A549 (cell line): Measurements from ENCODE around the gene MBP. TPM values are rescaled to one million over a fixed set of nuclear protein-coding genes. Genes with fewer than 3 reads are reported as not detected.

ENCODE experiments used
- ATAC-seq, 2 experiments: fragments of 200-7000 bp in 1 of 2; fragments of >200 bp in 1 of 2; cut with Nextera tagmentation in 1 of 2; cut with Tn5 transposase in 1 of 2; 3 replicates each; pipeline versions ENCODE4 v1.8.0 to v1.9.1; 2018 to 2020; ENCODE audit warnings: mild to moderate bottlenecking in 1 of 2, moderate library complexity in 1 of 2
- CTCF ChIA-PET: fragments of 300-600 bp; sonication (Branson Sonifier 250); formaldehyde crosslinking; extraction: SDS; loops from one replicate; lab custom pipeline; 2021; ENCODE audit warnings: antibody characterized with exemption, inconsistent platforms; lab: Yijun Ruan, JAX
- POLR2A ChIA-PET: fragments of 350-600 bp; formaldehyde crosslinking; extraction: SDS; loops from one replicate; lab custom pipeline; 2021; ENCODE audit warnings: antibody characterized with exemption, inconsistent platforms; lab: Yijun Ruan, JAX
- DNase-seq, 2 experiments: peaks; one replicate each; pipeline versions ENCODE4 v3.0.0 to v3.0.0-alpha.2; 2011 to 2016; ENCODE audit warnings: low read depth in 1 of 2, low spot score in 1 of 2
- FAIRE-seq: peaks from 2 replicates; lab custom pipeline; 2011; peaks lifted over from hg19 to GRCh38; lab: Jason Lieb, UNC
- H3K27ac ChIP-seq, 2 experiments: fragments of >200 bp; sonication (Bioruptor Twin); formaldehyde crosslinking; 3 replicates each; pipeline ENCODE4 v1.5.1; 2016 to 2017
- H3K4me1 ChIP-seq: fragments of >200 bp; sonication (Bioruptor Twin); formaldehyde crosslinking; 3 replicates; pipeline ENCODE4 v1.6.1; 2016
- H3K4me2 ChIP-seq: fragments of >200 bp; sonication (Bioruptor Twin); formaldehyde crosslinking; 3 replicates; pipeline ENCODE4 v1.6.1; 2016
- H3K4me3 ChIP-seq: fragments of >200 bp; sonication (Bioruptor Twin); formaldehyde crosslinking; 3 replicates; pipeline ENCODE4 v1.5.1; 2016
- H3K9me3 ChIP-seq: fragments of >200 bp; sonication (Bioruptor Twin); formaldehyde crosslinking; 3 replicates; pipeline ENCODE4 v1.6.1; 2016
- CBX2 ChIP-seq: fragments of 200-600 bp; sonication (generic); IDR thresholded peaks from 2 replicates; pipeline ENCODE4 v1.6.1; 2016; ENCODE audit warnings: low read depth, mild to moderate bottlenecking, borderline replicate concordance
- CEBPB ChIP-seq, 2 experiments: fragments of >200 bp in 1 of 2; sonication (Bioruptor Twin) in 1 of 2; formaldehyde crosslinking in 1 of 2; IDR thresholded peaks; 2 replicates each; pipeline ENCODE4 v1.6.1; 2012 to 2016
- EHF ChIP-seq: fragments of 250-450 bp; sonication (Bioruptor Pico); IDR thresholded peaks from 2 replicates; pipeline ENCODE4 v1.5.0; 2020; ENCODE audit warnings: mild to moderate bottlenecking
- EHMT2 ChIP-seq: fragments of 200-600 bp; sonication (generic); IDR thresholded peaks from 2 replicates; pipeline ENCODE4 v1.6.1; 2016; ENCODE audit warnings: antibody characterized with exemption, low read depth, mild to moderate bottlenecking, moderate library complexity
- ESRRA ChIP-seq: fragments of 150-350 bp; IDR thresholded peaks from 2 replicates; pipeline ENCODE4 v1.6.1; 2014; ENCODE audit warnings: mild to moderate bottlenecking, low read length, borderline replicate concordance
- FOSB ChIP-seq: fragments of 250-450 bp; sonication (Bioruptor Pico); IDR thresholded peaks from 2 replicates; pipeline ENCODE4 v1.5.0; 2020; ENCODE audit warnings: mild to moderate bottlenecking, moderate library complexity
- FOSL2 ChIP-seq, 2 experiments: fragments of 450-650 bp in 1 of 2; fragments of >200 bp in 1 of 2; sonication (Bioruptor Twin) in 1 of 2; formaldehyde crosslinking; IDR thresholded peaks; 2 replicates each; pipeline versions ENCODE4 v1.5.0 to v1.6.1; 2016 to 2020; ENCODE audit warnings: mild to moderate bottlenecking in 1 of 2, moderate library complexity in 1 of 2
- FOXS1 ChIP-seq: fragments of 250-450 bp; sonication (Bioruptor Pico); IDR thresholded peaks from 2 replicates; pipeline ENCODE4 v1.5.0; 2020; ENCODE audit warnings: mild to moderate bottlenecking, moderate library complexity
- HDAC2 ChIP-seq: fragments of 200-600 bp; sonication (generic); IDR thresholded peaks from 2 replicates; pipeline ENCODE4 v1.6.1; 2016
- HOXB13 ChIP-seq: fragments of 250-450 bp; sonication (Bioruptor Pico); IDR thresholded peaks from 2 replicates; pipeline ENCODE4 v1.5.0; 2020; ENCODE audit warnings: low read depth, mild to moderate bottlenecking, moderate library complexity
- HOXB5 ChIP-seq: fragments of 250-450 bp; sonication (Bioruptor Pico); IDR thresholded peaks from 2 replicates; pipeline ENCODE4 v1.5.0; 2020; ENCODE audit warnings: mild to moderate bottlenecking, moderate library complexity
- JUN ChIP-seq, 2 experiments: fragments of >200 bp; sonication (Bioruptor Twin); formaldehyde crosslinking; IDR thresholded peaks; 2 replicates in 1 of 2; 3 replicates in 1 of 2; pipeline ENCODE4 v1.6.1; 2016 to 2017
- JUNB ChIP-seq: fragments of >200 bp; sonication (Bioruptor Twin); formaldehyde crosslinking; IDR thresholded peaks from 2 replicates; pipeline ENCODE4 v1.6.1; 2016
- KDM1A ChIP-seq: fragments of 200-600 bp; sonication (generic); IDR thresholded peaks from 2 replicates; pipeline ENCODE4 v1.6.1; 2016; ENCODE audit warnings: low read depth, mild to moderate bottlenecking
- MAZ ChIP-seq: fragments of 150-350 bp; IDR thresholded peaks from 2 replicates; pipeline ENCODE4 v1.6.1; 2014; ENCODE audit warnings: antibody characterized with exemption, low read depth, low read length, borderline replicate concordance
- NR3C1 ChIP-seq: fragments of >200 bp; sonication (Bioruptor Twin); formaldehyde crosslinking; IDR thresholded peaks from 3 replicates; pipeline ENCODE4 v1.6.1; 2017
- POLR2AphosphoS2 ChIP-seq: conservative IDR thresholded peaks from 2 replicates; pipeline ENCODE4 v1.6.1; 2012; ENCODE audit warnings: low read length, improper control_type of control experiment, inconsistent platforms
- RAD21 ChIP-seq, 2 experiments: fragments of >200 bp in 1 of 2; sonication (Bioruptor Twin) in 1 of 2; formaldehyde crosslinking in 1 of 2; IDR thresholded peaks in 1 of 2; conservative IDR thresholded peaks in 1 of 2; 2 replicates in 1 of 2; 3 replicates in 1 of 2; pipeline ENCODE4 v1.6.1; 2012 to 2018; ENCODE audit warnings: inconsistent platforms in 1 of 2
- RCOR1 ChIP-seq: fragments of 150-350 bp; IDR thresholded peaks from 2 replicates; pipeline ENCODE4 v1.6.1; 2014; ENCODE audit warnings: antibody characterized with exemption, low read length, low read depth
- RFX5 ChIP-seq: fragments of 450-650 bp; IDR thresholded peaks from 2 replicates; pipeline ENCODE4 v1.7.1; 2014; ENCODE audit warnings: antibody characterized with exemption, mild to moderate bottlenecking, moderate library complexity
- RNF2 ChIP-seq: fragments of 200-600 bp; sonication (generic); IDR thresholded peaks from 2 replicates; pipeline ENCODE4 v1.6.1; 2016; ENCODE audit warnings: low read depth, mild to moderate bottlenecking, antibody characterized with exemption, moderate library complexity, borderline replicate concordance
- ZSCAN20 ChIP-seq: fragments of 250-450 bp; sonication (Bioruptor Pico); IDR thresholded peaks from 2 replicates; pipeline ENCODE4 v1.8.0; 2022; ENCODE audit warnings: mild to moderate bottlenecking, moderate library complexity
- WGBS: methylation state at CpG from one replicate; pipeline ENCODE4 v1.1.6; 2017; ENCODE audit errors: missing lambda C conversion rate; 5-methylcytosine and 5-hydroxymethylcytosine counted together
- polyA plus RNA-seq, 4 experiments: library from polyadenylated mRNA; depleted of rRNA in 3 of 4; stranded (reverse); fragments of >200 nt; fragmentation: RNase III in 1 of 4; extraction: RNeasy Plus Mini Kit Qiagen cat#74134 plus additional on column Dnase treatment in 1 of 4; gene quantifications; 2 replicates in 3 of 4; 3 replicates in 1 of 4; pipeline ENCODE4 v1.2.3, GENCODE V29; 2011 to 2017
- TF ChIP-seq, protein P1 (sequence below): fragments of >200 bp; sonication (Bioruptor Twin); formaldehyde crosslinking; IDR thresholded peaks from 3 replicates; pipeline ENCODE4 v1.6.1; 2016
- TF ChIP-seq, protein P2 (sequence below): fragments of 250-450 bp; sonication (Bioruptor Pico); IDR thresholded peaks from 2 replicates; pipeline ENCODE4 v1.5.0; 2020; ENCODE audit warnings: low read depth, mild to moderate bottlenecking, moderate library complexity
- TF ChIP-seq, protein P3 (sequence below): IDR thresholded peaks from 2 replicates; pipeline ENCODE4 v1.6.1; 2012
- TF ChIP-seq, protein P4 (sequence below): fragments of 150-350 bp; IDR thresholded peaks from 2 replicates; pipeline ENCODE4 v1.6.1; 2014; ENCODE audit warnings: low read depth, mild to moderate bottlenecking, low read length

The MBP gene
- polyA plus RNA-seq, 2 of the 4 experiments (the other 2 are of a cell fraction), result 8.6 to 33.1 TPM

DNA sequence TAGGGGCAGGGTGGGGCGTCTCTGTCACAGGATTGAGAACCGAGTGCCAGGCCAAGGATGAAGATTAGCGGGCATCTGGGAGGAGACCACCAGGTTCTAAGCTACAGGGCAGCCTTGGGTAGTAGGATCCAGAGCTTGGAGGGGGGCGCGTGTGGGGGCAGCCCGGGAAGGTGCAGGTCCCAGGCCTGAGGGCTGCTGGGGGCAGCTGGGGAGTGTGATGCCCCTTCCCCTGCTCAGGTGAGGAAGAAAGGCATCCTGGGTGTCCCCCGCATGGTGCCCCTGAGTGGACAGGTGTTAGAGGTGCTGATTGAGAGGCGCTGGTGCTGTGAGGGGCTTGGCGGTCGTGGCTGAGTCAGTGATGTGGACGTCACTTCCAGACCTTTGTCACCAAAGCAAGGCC lies 33.9 kb upstream of the MBP start:
- TF ChIP-seq, protein P1, sequence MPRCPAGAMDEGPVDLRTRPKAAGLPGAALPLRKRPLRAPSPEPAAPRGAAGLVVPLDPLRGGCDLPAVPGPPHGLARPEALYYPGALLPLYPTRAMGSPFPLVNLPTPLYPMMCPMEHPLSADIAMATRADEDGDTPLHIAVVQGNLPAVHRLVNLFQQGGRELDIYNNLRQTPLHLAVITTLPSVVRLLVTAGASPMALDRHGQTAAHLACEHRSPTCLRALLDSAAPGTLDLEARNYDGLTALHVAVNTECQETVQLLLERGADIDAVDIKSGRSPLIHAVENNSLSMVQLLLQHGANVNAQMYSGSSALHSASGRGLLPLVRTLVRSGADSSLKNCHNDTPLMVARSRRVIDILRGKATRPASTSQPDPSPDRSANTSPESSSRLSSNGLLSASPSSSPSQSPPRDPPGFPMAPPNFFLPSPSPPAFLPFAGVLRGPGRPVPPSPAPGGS, result no peak
- TF ChIP-seq EHMT2, result no peak
- TF ChIP-seq RAD21 (conservative IDR thresholded peaks at IDR 0.05 in 1 of 2, IDR thresholded peaks at IDR 0.05 in 1 of 2), result no peak
- no peak for TF ChIP-seq CBX2
- TF ChIP-seq MAZ, result no peak
- no peak for TF ChIP-seq ZSCAN20 (CRISPR knock-in tag)
- TF ChIP-seq, protein P2, sequence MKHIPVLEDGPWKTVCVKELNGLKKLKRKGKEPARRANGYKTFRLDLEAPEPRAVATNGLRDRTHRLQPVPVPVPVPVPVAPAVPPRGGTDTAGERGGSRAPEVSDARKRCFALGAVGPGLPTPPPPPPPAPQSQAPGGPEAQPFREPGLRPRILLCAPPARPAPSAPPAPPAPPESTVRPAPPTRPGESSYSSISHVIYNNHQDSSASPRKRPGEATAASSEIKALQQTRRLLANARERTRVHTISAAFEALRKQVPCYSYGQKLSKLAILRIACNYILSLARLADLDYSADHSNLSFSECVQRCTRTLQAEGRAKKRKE, result no peak
- TF ChIP-seq RCOR1, result no peak
- TF ChIP-seq CEBPB (IDR thresholded peaks at IDR 0.05), result no peak
- TF ChIP-seq HOXB5 (CRISPR knock-in tag), result no peak
- no peak for TF ChIP-seq FOSB (CRISPR knock-in tag)
- no peak for TF ChIP-seq KDM1A
- no peak for TF ChIP-seq RNF2
- TF ChIP-seq, protein P3, sequence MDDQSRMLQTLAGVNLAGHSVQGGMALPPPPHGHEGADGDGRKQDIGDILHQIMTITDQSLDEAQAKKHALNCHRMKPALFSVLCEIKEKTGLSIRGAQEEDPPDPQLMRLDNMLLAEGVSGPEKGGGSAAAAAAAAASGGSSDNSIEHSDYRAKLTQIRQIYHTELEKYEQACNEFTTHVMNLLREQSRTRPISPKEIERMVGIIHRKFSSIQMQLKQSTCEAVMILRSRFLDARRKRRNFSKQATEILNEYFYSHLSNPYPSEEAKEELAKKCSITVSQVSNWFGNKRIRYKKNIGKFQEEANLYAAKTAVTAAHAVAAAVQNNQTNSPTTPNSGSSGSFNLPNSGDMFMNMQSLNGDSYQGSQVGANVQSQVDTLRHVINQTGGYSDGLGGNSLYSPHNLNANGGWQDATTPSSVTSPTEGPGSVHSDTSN, result no peak
- Histone ChIP-seq H3K4me1 (no peaks in the 10 kb centered on the region), H3K4me2 (no peak overlapping the region), H3K9me3 (no peaks in the 10 kb centered on the region), H3K4me3 (no peak overlapping the region), H3K27ac (no peak overlapping the region)
- WGBS, result 77% methylated on average over 11 of the region's 11 CpGs
- ATAC-seq (no peak), DNase-seq (no peak), FAIRE-seq (no peak)
- ChIA-PET POLR2A (no interaction called here), CTCF (no interaction called here)

DNA sequence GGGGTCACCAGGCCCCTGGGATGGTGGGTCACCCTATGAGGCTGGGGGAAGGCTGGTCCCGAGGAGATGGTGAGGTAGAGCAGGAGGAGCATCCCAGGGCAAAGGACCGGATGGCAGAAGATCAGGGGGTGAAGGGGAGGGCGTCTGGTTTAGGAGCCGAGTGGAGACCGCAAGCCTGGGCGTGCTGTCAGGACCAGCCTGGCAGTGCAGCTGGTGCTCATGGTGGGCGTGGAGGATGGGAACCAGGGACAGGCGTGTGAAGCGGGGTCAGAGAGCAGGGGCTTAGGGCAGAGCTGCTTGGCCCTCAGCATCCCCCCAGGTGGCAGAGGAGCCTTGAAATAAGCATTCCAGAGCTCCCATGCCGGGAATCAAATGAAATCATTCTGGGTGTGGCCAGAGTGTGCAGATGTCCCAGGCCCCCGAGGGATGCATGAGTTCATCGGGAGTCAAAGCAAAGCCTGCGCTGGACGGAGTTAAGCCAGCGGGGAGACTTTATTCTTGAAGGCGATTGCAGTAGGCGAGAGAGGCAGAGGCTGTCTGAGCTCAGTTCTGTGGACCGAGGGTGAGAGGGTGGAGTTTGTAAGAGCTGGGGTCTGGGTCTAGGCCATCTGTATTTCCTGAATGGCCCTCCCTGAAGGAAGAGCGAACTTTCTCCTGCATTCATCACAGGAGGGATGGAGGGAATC lies 33.1 kb upstream of the MBP start:
- 69% methylated on average over 19 of the region's 19 CpGs for WGBS
- Histone ChIP-seq H3K27ac (no peak overlapping the region), H3K4me1 (no peaks in the 10 kb centered on the region), H3K4me3 (no peak overlapping the region)
- POLR2A ChIA-PET, result no interaction called here
- FAIRE-seq, result no peak
- no peak for ATAC-seq
- TF ChIP-seq FOXS1, result no peak
- TF ChIP-seq, protein P3, result no peak
- TF ChIP-seq HDAC2, result no peak
- TF ChIP-seq RNF2, result no peak
- TF ChIP-seq MAZ, result no peak
- TF ChIP-seq JUNB, result no peak
- no peak for TF ChIP-seq KDM1A
- TF ChIP-seq RCOR1, result no peak
- TF ChIP-seq EHF (CRISPR knock-in tag), result no peak
- TF ChIP-seq HOXB13, result no peak
- TF ChIP-seq JUN (IDR thresholded peaks at IDR 0.05), result no peak
- TF ChIP-seq, protein P4, sequence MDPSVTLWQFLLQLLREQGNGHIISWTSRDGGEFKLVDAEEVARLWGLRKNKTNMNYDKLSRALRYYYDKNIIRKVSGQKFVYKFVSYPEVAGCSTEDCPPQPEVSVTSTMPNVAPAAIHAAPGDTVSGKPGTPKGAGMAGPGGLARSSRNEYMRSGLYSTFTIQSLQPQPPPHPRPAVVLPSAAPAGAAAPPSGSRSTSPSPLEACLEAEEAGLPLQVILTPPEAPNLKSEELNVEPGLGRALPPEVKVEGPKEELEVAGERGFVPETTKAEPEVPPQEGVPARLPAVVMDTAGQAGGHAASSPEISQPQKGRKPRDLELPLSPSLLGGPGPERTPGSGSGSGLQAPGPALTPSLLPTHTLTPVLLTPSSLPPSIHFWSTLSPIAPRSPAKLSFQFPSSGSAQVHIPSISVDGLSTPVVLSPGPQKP, result no peak
- no peak for TF ChIP-seq POLR2AphosphoS2
- no peak for TF ChIP-seq NR3C1
- TF ChIP-seq ZSCAN20 (CRISPR knock-in tag), result no peak
- TF ChIP-seq ESRRA, result no peak
- no peak for TF ChIP-seq RFX5
- TF ChIP-seq FOSL2 (IDR thresholded peaks at IDR 0.05), result no peak
- no peak for TF ChIP-seq FOSL2 (CRISPR knock-in tag; IDR thresholded peaks at IDR 0.05)
- TF ChIP-seq, all 56 proteins: peak for 0
- no peak for DNase-seq
- H3K4me2 ChIP-seq, result no peak overlapping the region
- H3K9me3 ChIP-seq, result no peaks in the 10 kb centered on the region
- CTCF ChIA-PET, result no interaction called here
